Superior temporal gyrus (tissue), 1 donor: ENCODE results near the gene MOV10L1.

Experiments
- DNase-seq: peaks from one replicate; pipeline ENCODE4 v3.0.0-alpha.2; 2016; ENCODE audit errors: extremely low spot score

The MOV10L1 gene

DNA sequence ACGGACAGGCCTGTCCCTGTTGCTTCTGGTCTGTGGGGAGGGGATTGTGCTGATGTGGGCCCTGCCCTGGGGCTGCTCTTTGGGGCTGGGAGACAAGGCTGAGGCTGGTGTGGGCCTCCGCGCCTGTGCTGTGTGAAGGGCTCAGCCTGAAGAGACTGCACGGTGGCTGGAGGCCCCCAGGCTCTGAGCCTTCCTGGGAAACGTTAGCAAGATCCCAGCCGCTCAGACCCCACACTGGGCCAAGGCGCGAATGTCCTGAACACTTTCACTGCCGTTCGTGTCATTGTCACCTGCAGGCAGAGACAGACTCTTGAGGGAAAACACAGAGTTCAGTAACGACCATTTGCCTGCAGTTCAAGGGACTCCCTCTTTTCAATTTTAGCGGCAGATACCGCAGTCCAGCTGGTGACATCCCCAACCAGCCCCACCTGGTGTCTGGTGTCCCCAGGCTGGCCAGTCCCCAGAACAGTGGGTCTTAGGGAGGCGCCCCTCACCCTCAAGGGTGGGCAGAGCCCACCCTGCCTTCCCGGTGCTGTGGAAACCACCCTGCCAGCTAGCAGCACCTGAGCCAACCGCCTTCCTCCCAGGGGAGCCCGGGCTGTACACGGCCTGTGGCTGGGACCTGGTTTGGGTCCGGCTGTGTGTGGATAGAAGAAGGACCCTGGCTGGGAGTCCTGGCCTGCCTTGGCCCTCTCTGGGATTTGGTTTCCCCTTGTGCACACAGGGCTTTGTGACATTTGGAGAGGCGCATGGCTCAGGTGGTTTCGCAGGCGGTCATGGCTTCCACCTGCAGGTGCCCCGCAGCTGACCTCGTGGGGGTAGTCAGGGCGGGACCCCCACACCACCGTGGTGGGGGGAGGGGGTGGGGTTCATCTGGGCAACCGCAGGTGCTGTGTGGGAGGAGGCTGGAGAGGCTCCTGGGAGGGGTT lies 86.4 kb downstream of the MOV10L1 start:
- DNase-seq = no peak

DNA sequence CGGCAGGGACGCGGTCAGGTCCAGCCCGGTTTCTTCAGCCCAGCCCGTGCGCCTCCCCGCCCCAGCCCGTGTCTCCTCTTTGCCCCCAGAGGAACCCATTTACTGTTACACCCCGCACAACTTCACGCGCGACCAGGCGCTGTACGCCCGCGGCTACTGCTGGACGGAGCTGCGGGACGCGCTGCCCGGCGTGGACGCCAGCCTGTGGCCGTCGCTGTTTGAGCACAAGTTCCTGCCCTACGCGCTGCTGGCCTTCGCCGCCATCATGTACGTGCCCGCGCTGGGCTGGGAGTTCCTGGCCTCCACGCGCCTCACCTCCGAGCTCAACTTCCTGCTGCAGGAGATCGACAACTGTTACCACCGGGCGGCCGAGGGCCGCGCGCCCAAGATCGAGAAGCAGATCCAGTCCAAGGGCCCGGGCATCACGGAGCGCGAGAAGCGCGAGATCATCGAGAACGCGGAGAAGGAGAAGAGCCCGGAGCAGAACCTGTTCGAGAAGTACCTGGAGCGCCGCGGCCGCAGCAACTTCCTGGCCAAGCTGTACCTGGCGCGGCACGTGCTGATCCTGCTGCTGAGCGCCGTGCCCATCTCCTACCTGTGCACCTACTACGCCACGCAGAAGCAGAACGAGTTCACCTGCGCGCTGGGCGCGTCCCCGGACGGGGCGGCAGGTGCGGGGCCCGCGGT lies 87.2 kb downstream of the MOV10L1 start:
- no peak for DNase-seq

DNA sequence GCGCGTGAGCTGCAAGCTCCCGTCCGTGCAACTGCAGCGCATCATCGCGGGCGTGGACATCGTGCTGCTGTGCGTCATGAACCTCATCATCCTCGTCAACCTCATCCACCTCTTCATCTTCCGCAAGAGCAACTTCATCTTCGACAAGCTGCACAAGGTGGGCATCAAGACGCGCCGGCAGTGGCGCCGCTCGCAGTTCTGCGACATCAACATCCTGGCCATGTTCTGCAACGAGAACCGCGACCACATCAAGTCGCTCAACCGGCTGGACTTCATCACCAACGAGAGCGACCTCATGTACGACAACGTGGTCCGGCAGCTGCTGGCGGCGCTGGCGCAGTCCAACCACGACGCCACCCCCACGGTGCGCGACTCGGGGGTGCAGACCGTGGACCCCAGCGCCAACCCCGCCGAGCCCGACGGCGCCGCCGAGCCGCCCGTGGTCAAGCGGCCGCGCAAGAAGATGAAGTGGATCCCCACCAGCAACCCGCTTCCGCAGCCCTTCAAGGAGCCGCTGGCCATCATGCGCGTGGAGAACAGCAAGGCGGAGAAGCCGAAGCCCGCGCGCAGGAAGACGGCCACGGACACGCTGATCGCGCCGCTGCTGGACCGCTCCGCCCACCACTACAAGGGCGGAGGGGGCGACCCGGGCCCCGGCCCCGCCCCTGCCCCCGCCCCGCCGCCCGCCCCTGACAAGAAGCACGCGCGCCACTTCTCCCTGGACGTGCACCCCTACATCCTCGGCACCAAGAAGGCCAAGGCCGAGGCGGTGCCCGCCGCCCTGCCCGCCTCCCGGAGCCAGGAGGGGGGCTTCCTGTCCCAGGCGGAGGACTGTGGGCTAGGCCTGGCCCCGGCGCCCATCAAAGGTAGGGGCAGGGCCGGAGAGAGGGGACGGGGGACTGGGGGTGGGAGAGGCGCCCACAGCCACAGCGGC lies 88.0 kb downstream of the MOV10L1 start:
- no peak for DNase-seq

DNA sequence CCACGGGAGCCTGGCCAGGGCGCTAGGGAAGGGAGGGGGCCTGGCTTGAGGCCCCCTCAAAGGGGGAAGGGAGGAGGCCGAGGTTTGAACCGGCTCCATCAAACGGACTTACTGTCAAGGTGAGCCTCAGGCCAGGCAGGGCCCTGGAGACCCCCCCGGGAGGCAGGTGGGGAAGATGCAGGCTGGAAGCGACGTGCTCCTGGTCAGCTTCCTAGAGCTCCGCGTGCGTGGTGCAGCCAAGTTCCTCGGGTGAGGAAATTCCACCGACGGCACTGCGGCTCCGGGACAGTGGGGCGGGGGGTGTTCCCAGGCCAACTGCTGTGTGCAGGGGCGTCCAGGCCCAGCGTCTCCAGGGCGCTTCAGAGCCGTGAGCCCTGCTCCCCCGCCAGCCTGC lies 88.7 kb downstream of the MOV10L1 start:
- no peak for DNase-seq

DNA sequence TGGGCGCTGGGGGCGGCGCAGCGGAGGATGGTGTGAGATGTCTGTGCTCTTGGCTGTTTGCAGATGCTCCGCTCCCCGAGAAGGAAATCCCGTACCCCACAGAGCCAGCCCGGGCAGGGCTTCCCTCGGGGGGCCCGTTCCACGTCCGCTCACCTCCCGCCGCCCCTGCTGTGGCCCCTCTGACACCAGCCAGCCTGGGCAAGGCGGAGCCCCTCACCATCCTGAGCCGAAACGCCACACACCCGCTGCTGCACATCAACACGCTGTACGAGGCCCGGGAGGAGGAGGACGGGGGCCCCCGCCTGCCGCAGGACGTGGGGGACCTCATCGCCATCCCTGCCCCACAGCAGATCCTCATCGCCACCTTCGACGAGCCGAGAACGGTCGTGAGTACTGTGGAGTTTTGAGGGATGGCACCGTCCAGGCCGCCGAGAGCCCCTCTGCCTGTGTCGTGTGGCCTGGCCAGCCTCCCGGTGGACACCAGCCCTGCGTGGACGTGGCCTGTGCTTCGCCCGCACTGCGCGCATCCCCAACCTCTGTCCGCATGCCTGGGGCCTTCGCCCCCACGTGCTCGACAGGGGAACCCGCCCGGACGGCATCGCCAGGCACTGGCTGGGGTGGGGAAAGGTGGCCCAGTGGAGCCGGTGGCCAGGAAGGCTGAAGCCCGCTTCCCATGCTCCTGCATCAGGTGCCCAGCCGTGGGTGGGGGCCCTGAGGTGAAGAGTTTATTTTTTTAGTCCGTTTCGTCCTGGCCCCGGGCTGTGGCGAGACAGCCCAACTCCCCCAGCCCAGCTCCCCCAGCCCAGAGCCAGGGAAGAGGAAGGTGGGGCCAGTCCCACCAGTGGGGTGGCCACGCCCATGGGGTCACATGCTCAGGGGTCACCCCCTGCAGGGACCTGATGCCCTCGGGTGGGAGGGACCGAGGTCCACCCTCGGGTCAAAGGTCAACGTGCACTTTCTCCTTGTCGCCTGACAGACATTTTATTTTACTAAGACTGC lies 89.4 kb downstream of the MOV10L1 start:
- DNase-seq = no peak

DNA sequence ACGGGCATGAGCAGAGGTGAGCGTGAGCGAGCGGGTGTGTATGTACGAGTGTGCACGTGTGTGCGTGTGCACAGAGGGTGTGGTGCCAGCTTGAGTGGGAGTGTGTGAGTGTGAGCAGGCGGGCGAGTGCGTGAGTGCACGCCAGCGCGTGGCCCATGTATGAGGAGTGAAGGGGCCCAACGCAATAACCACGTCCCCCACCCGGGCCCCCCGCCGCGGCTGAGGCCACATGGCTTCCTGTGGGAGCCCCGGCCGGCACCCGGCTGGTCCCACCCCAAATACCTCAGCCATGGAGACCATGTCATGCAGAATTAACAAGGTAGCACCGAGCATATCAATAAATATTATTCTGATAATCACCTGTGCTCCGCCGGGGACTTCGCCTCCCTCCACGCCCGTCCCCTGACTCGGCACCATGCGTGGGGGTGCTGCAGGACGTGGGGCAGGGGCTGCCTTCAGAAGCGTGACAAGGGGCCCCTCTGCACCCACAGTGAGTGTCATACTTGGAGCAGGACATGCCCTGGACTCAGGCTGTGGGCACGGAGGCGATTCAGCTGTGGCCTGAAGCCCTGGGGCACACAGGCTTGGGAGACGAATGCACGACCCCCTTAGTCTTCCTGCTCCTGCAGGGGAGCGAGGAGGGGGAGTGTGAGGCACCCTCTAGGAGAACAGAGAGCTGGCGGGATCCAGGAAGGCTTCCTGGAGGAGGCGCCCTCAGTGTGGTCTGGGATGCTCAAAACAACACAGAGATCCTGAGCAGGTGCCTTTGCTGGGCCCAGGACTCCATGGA lies 90.3 kb downstream of the MOV10L1 start:
- DNase-seq = no peak

DNA sequence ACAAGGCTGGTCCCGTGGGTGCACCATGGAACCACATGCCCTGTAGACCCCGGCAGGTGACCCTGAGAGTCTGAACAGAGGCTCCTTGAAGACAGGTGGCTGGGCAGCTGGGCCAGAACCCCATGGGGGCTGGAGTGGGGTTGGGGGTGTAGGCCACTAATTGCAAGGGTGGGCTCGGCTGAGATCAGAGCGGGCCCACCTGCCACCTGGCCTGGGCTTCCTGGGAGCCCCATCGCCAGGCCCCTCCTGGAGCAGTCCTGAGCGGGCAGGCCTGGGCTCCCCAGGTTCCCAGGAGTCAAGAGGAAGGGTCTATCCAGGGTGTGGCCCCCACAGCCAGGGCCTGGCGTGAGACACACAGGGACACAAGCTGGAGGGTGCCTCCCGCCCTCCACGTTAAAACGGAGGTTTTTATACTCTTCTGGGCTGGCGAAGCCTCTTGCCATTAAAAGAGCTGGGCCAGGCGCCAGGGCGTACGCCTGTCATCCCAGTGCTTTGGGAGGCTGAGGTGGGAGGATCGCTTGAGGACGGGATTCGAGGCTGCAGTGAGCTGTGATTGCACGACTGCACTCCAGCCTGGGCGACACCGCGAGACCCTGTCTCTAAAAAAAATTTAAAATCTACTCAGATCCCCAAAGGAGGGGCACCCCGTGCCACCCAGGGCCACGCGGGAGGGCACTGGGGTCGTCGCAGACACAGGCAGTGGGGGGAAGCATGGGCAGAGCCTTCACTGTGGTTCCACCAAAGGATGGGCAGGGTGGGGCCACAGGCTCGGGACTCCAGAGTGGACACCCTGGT lies 91.1 kb downstream of the MOV10L1 start:
- DNase-seq = no peak

DNA sequence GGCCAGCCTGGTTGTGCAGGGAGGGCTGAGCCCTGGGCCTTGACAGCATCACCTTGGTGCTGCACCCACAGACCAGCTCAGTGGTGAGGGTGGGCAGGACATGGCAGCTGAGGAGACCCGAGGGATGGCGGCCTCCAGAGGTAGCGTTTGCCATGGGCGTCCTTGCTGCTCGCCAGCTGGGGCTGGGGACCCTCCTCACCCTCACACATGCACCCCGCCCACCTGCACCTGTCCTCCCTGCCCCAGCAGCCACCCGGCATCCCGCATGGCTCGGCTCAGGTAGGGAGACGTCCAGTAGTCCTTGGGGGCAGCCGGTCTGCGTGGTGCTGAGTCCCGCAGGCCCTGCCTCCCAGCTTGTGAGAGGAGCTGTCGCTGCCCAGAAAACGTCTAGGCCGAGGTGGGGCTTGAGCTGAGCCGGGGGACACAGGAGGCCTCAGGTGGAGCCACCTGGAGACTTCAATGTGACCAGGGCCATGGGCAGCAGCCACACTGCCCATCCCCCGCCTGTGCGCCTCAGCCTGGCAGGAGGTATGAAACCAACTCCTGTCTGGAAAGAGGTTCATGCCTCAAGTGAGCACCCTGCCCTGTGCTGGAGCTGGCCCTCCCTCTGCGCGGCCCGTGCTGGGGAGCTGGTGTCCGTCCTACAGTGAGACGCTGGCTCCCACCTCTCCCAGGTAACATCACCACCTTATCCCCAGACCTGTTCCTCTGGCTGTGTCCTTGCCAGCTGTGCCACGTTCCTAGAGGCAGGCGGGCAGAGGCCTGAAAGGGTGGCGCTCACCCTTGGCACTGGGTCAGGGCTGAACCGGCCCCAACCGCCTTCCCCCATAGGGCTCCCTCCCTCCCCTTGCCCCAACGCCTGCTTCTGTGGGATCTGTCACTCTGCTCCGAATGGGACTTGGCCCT lies 92.6 kb downstream of the MOV10L1 start:
- DNase-seq = no peak

DNA sequence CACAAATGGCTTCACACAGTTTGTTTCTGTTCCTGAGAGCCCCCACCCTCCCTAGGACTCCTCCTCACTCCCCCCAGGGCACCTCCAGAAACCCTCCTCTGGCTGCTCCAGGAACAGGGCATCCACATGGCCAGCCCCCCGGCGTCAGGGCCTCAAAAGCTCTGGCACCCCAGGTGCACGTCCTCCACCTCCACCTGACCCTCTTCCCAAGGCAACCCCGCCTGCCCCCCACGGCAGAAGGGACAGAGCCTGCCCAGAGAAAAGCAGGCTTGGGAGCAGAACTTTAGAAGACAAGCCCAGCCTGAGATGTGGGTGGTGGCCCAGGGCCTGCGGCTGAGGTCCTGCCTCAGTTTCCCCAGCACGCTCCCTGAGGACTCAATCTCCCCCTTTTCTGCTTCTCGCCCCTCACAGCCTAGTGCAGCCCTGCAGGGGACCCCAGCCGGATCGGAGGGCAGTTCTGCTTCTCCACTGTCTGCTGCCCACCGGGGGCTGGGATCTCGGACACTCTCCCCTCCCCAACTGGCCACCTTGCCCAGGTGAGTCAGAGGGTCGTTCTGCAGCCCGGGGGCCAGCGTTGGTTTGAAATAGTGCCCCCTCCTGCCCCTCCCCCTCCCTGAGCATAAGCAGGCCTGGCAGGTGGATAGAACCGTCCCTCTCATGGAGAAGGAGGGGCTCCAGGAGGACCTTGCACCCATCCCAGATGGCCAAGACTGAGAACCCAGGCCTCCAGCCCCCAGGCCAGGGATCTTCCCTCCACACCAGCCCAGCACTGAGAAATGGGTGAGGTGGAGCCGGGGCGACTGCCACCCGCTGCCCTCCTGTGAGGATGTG lies 93.5 kb downstream of the MOV10L1 start:
- DNase-seq = no peak

DNA sequence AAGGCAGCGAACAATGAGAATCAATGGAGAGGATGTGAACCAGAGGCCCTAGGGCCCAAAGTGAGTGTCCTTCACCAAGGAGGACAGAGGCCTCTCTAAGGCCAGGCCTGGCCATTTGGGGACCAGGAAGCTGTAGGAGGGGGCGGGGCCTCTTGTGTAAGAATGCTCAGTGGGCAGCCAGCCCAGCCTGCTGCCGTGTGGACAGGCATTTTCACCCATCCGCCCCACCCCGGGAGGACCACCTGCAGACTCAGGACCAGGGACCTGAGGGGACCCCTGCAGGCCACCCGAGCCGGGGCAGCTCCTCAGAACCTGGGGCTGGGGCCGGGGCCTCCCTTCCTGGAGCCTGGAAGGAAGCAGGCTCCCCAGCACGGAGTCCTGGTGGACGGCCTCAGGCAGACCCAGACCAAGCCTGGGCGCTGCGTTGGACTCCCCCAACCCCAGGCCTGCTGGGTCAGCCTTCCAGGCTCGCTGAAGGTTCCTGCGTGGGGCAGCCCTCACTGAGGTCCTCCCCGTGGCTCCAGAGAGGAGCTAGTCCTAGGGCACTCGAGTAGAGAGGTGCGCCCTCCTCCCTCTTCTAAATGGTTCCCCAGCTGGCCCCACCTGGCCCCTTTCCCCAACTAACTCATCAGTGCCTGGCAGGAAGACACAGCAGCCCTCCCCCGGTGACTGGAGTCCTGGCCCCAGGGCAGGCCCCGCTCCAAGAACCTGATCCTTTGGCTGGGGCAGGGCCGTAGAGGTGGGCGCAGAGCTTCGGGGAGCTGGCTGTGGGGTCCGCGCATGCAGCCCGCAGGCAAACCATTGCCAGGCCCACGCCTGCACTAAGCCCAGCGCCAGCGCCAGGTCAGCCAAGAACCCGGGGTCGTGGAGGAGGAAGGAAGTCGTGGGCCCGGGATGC lies 94.4 kb downstream of the MOV10L1 start:
- no peak for DNase-seq

DNA sequence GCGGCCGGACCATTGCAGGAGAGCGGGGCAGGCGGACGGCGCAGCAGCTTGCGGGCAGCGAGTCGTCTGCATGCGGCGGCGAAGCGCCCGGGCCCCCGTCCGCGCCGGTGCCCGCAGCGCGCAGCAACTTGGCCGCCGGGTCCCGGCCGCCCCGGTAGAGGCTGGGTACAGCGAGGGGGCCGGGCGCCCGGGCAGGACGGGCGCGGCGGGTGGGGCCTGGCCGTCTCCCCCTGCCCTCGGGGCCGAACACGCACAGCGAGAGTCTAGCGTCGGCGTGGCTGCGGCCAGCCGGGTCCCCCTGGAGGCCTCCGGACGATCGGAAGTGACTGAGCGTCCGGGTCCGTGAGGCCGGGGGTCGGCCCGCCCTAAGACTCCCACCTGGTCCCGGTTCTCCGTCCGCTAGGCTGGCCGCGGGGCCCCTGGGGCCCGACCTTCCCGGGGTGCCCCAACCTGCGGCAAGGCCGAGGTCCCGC lies 95.1 kb downstream of the MOV10L1 start:
- DNase-seq = no peak

DNA sequence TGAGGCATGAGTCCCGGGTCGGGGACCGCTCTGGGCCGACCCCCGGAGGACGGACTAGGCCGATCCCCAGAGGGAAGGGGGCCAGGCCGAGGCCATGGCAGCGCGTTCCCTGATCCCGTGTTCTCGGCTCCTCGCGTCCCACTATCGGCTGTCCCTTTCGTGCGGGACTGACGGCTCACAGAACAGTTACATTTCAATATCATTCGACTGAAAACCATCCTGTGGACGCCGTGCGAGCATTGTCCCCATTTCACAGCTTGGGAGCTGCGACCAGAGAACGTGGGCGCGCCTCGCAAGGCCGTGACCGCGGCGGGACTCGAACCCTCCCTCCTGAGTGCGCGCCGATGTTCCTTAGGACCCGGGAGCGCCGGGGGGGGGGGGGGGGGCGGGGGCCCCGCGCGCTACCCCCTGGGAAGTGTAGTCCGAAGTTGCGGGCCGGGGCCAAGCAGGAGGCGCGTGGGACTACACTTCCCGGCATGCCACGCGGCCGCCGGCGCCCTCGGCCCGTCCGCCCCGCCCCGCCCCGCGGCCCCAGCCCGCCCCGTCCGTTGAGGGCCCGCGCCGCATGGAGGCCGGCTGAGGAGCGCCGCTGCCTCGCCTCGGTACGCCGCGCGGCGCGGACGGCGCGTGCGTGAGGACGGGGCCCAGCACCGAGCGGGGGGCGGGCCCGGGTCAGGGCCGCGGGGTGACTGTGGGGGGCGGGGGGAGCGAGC lies 95.7 kb downstream of the MOV10L1 start, which contains the start of gene TRABD:
TRABD (plus strand) TSS at position 539 of the 713 bp plus-strand sequence. CDS start 7,148 bp downstream, outside the sequence.
- peak; percentile 77 for DNase-seq

DNA sequence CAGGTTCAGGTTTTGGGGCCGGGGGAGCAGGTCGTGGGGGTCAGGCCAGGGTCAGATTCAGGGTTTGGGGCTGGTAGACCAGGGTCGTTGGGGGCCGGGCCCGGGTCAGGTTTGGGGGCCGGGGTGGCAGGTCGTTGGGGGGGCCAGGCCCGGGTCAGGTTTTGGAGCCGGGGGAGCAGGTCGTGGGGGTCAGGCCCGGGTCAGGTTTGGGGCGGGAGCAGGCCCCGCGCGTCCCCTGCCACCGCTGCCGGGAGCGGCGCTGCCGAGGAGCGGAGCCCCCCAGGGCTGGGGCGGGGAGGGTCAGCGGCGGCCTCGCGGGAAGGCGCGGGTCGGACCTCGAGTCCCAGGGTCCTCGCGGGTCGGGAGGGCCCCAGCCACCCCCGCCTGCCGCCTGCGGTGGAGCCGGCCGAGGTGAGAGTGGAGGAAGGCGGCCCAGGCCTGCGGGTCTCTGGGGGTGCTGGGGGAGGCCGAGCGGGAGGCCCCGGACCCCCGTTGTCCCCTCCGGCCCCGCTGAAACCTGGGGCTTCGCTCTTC lies 96.4 kb downstream of the MOV10L1 start:
- DNase-seq = no peak

DNA sequence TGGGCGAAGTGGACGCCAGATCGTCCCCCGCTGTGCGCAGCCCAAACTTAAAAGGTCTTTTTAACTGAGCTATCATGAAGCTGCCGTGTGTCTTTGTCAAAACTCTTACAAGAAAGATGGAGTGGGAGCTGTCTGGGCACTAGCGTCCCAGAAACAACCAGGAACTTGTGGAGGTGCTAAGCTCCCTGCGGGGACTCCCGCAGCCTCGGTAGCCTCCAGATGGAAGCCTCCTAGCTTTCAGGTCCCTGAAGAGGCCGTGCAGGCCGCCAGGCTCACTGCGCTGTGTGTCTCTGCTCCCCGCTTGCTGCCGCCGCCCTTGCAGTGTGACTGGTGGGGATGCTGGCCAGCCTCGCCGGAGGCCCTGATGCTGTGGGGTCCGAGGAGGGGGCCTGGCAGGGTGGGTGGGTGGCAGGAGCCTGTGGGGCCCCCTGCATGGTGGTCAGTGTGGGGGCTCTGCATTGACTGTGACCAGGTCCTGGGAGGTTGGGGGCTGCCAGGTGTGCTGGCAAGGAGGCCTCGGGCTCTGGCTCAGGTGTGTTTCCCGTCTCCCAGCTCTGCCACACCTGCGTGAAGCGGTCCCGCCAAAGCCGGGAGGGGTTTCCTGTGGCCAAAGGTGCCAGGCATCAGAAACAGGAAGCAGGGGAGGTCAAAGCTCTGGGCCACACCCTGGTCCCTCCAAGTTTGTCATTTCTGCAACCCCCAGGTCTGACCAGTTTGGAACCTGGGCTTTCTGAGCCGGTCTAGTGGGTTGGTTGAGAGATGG lies 97.1 kb downstream of the MOV10L1 start:
- no peak for DNase-seq
